Kidney glomerular epithelial cell (primary cell): ENCODE data around the gene RETSAT.
A peak's percentile ranks its signal among the peaks of the same experiment; 100 is the strongest.
"Not testable (repeated sequence)": the region's sequence is repeated elsewhere in the genome, so short reads cannot be mapped to it uniquely, and the experiment has no call there.

ENCODE experiments used
- DNase-seq: peaks from one replicate; lab custom pipeline; 2025; lab: John Stamatoyannopoulos, UW

Gene RETSAT

GRCh38 chr2:85330839-85331636 is 23.3 kb downstream of the RETSAT start:
- DNase-seq = no peak

- not testable (repeated sequence) for DNase-seq
Measured at GRCh38 chr2:85329701-85330100, 24.6 kb downstream of the RETSAT start.

- DNase-seq = no peak
Measured at GRCh38 chr2:85329181-85329651, 25.1 kb downstream of the RETSAT start.

- DNase-seq = peak; percentile 83
Measured at GRCh38 chr2:85327822-85328617, 26.3 kb downstream of the RETSAT start, which contains the start of gene TGOLN2. TSS of gene TGOLN2 (minus strand) at chr2:85327989. CDS start at chr2:85327962, 27 bp downstream.

- no peak for DNase-seq
Measured at GRCh38 chr2:85327160-85327821, 27.0 kb downstream of the RETSAT start.

- no peak for DNase-seq
Measured at GRCh38 chr2:85326406-85327159, 27.7 kb downstream of the RETSAT start.

- DNase-seq = no peak
Measured at GRCh38 chr2:85325466-85325811, 28.9 kb downstream of the RETSAT start.

GRCh38 chr2:85324639-85325465 is 29.5 kb downstream of the RETSAT start:
- DNase-seq = peak; percentile 42

- DNase-seq = not testable (repeated sequence)
Measured at GRCh38 chr2:85323988-85324367, 30.4 kb downstream of the RETSAT start.

- no peak for DNase-seq
Measured at GRCh38 chr2:85323351-85323987, 30.9 kb downstream of the RETSAT start.

- DNase-seq = no peak
Measured at GRCh38 chr2:85319796-85320195, 34.5 kb downstream of the RETSAT start.

- DNase-seq = no peak
Measured at GRCh38 chr2:85318222-85319074, 35.9 kb downstream of the RETSAT start.

- DNase-seq = not testable (repeated sequence)
Measured at GRCh38 chr2:85315921-85316320, 38.4 kb downstream of the RETSAT start.

- no peak for DNase-seq
Measured at GRCh38 chr2:85314884-85315242, 39.5 kb downstream of the RETSAT start.

- no peak for DNase-seq
Measured at GRCh38 chr2:85312404-85312803, 41.9 kb downstream of the RETSAT start.

GRCh38 chr2:85310330-85310729 is 44.0 kb downstream of the RETSAT start:
- peak; percentile 36 for DNase-seq

GRCh38 chr2:85309699-85310321 is 44.5 kb downstream of the RETSAT start:
- no peak for DNase-seq

GRCh38 chr2:85308896-85309555 is 45.3 kb downstream of the RETSAT start:
- DNase-seq = peak; percentile 95
